Fibroblast of pulmonary artery (primary cell): ENCODE results near the gene TOP3A.

Experiments used
- DNase-seq: peaks from one replicate; pipeline ENCODE4 v3.0.0-alpha.2; 2010; ENCODE audit warnings: low read depth
- H3K4me3 ChIP-seq: replicated peaks from 2 replicates; pipeline ENCODE4 v1.5.1; 2011; ENCODE audit warnings: low read depth, mild to moderate bottlenecking, control low read depth, low read length, moderate library complexity
- CTCF ChIP-seq: IDR thresholded peaks from 2 replicates; pipeline ENCODE4 v1.5.1; 2011; ENCODE audit warnings: mild to moderate bottlenecking, control low read depth, low read length, inconsistent platforms; ENCODE audit errors: missing control alignments

TOP3A gene

GRCh38 chr17:18319604-18320256, 4.9 kb upstream of the TOP3A start:
- DNase-seq: peak; percentile 79
- no peak overlapping the region for H3K4me3 ChIP-seq
- TF ChIP-seq CTCF: peak; percentile 63

- no peak for TF ChIP-seq CTCF
- peak overlapping the region; percentile 12 for H3K4me3 ChIP-seq
- no peak for DNase-seq
These were observed 4.1 kb upstream of the TOP3A start for GRCh38 chr17:18318771-18319450.

GRCh38 chr17:18318117-18318516, 3.3 kb upstream of the TOP3A start:
- peak overlapping the region; percentile 4 for H3K4me3 ChIP-seq
- no peak for DNase-seq

GRCh38 chr17:18315961-18316360, 1.2 kb upstream of the TOP3A start:
- no peak for TF ChIP-seq CTCF
- DNase-seq: no peak
- H3K4me3 ChIP-seq: peak overlapping the region; percentile 83

More at GRCh38 chr17:18318117-18318516, 3.3 kb upstream of the TOP3A start:
- TF ChIP-seq CTCF: no peak

- H3K4me3 ChIP-seq: peak overlapping the region; percentile 83
- TF ChIP-seq CTCF: no peak
- DNase-seq: peak; percentile 11
These were observed 748 bp upstream of the TOP3A start for GRCh38 chr17:18315562-18315922.

- TF ChIP-seq CTCF: no peak
- peak; percentile 16 for DNase-seq
These were observed 599 bp downstream of the TOP3A start for GRCh38 chr17:18314059-18314730.

More at GRCh38 chr17:18314059-18314730, 599 bp downstream of the TOP3A start:
- peak overlapping the region; percentile 83 for H3K4me3 ChIP-seq
